ENCODE results near the gene POU5F1. TPM values are rescaled to one million over a fixed set of nuclear protein-coding genes. Genes with fewer than 3 reads are reported as not detected.

The POU5F1 gene
- polyA plus RNA-seq, 3 donors: 0.20 TPM; not detected in 2

GRCh38 chr6:31131595-31131994 lies 38.9 kb downstream of the POU5F1 start:
- H4K20me1 ChIP-seq (ENCODE audit: insufficient read depth, low read length): no peaks in the 10 kb centered on the region

DNA sequence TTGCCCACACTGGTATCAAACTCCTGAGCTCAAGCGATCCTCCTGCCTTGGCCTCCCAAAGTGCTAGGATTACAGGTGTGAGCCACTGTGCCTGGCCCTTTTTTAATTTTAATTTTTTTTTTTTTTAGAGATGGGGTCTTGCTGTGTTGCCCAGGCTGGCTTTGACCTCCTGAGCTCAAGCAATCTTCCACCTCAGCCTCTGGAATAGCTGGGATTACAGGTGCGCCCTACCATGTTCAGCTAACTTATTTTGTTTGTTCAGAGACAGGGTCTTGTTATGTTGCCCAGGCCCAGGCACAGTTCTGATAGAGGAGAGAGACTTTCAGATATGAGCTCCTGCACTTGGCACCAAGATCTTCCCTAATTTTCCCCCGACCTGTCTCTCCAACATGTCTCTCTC lies 39.7 kb downstream of the POU5F1 start:
- no peaks in the 10 kb centered on the region for H3K79me2 ChIP-seq (ENCODE audit: insufficient read depth, low read length)
- no peak for TF ChIP-seq CTCF (IDR thresholded peaks at IDR 0.05)
- 90% methylated on average over 2 of the region's 3 CpGs for WGBS (ENCODE audit: insufficient coverage)
- H3K27me3 Mint-ChIP-seq (ENCODE audit: low read depth in 3 of 3): peaks cover 4 to 8% (median 4%) of the 10 kb centered on the region in 3 donors
- no peak overlapping the region for H2AFZ ChIP-seq (ENCODE audit: insufficient read depth, low read depth, low read length, poor library complexity, severe bottlenecking)
- no peaks in the 10 kb centered on the region for H3K36me3 Mint-ChIP-seq
- H3K4me1 Mint-ChIP-seq: no peaks in the 10 kb centered on the region
- no peak overlapping the region for H3K9ac ChIP-seq (ENCODE audit: insufficient read depth, low read length, poor library complexity, severe bottlenecking)
- DNase-seq: no peak
- H3K4me2 ChIP-seq (replicated peaks; ENCODE audit: extremely low read depth, low read length, poor library complexity, severe bottlenecking): no peak overlapping the region
- H3K9me3 ChIP-seq (replicated peaks in 1 of 2; ENCODE audit: control insufficient read depth in 1 of 2, insufficient read depth in 1 of 2, low read length in 2 of 2): no peaks in the 10 kb centered on the region
- peaks cover 0 to 2% (median 0%) of the 10 kb centered on the region in 7 donors for H3K9me3 Mint-ChIP-seq
- no peak overlapping the region for H3K27ac Mint-ChIP-seq
- H3K4me1 ChIP-seq (ENCODE audit: control insufficient read depth in 1 of 2, insufficient read depth in 2 of 2, low read length in 2 of 2): no peaks in the 10 kb centered on the region
- no peaks in the 10 kb centered on the region for H3K27me3 ChIP-seq (ENCODE audit: control insufficient read depth in 2 of 2, insufficient read depth in 2 of 2, low read length in 2 of 2)
- no peak overlapping the region for H3K4me3 ChIP-seq (replicated peaks in 1 of 3; ENCODE audit: low read depth in 2 of 3, low read length in 3 of 3)
- H3K4me3 Mint-ChIP-seq: no peak overlapping the region
- H3K27ac ChIP-seq (ENCODE audit: low read depth in 1 of 2, low read length in 2 of 2): no peak overlapping the region
- no peaks in the 10 kb centered on the region for H4K20me1 ChIP-seq (ENCODE audit: insufficient read depth, low read length)
- no peaks in the 10 kb centered on the region for H3K36me3 ChIP-seq (replicated peaks in 1 of 2; ENCODE audit: control insufficient read depth in 1 of 2, insufficient read depth in 2 of 2, low read length in 2 of 2)
- intact Hi-C loops (cut with micrococcal nuclease): no loop called here

More at GRCh38 chr6:31131595-31131994, 38.9 kb downstream of the POU5F1 start:
- no peak overlapping the region for H3K27ac Mint-ChIP-seq
- DNase-seq: no peak
- Histone ChIP-seq H3K4me3 (replicated peaks in 1 of 3; ENCODE audit: low read depth in 2 of 3, low read length in 3 of 3) (no peak overlapping the region), H3K9ac (ENCODE audit: insufficient read depth, low read length, poor library complexity, severe bottlenecking) (no peak overlapping the region), H3K9me3 (replicated peaks in 1 of 2; ENCODE audit: control insufficient read depth in 1 of 2, insufficient read depth in 1 of 2, low read length in 2 of 2) (no peaks in the 10 kb centered on the region), H3K27ac (ENCODE audit: low read depth in 1 of 2, low read length in 2 of 2) (no peak overlapping the region), H2AFZ (ENCODE audit: insufficient read depth, low read depth, low read length, poor library complexity, severe bottlenecking) (no peak overlapping the region), H3K4me2 (replicated peaks; ENCODE audit: extremely low read depth, low read length, poor library complexity, severe bottlenecking) (no peak overlapping the region), H3K36me3 (replicated peaks in 1 of 2; ENCODE audit: control insufficient read depth in 1 of 2, insufficient read depth in 2 of 2, low read length in 2 of 2) (no peaks in the 10 kb centered on the region), H3K27me3 (ENCODE audit: control insufficient read depth in 2 of 2, insufficient read depth in 2 of 2, low read length in 2 of 2) (no peaks in the 10 kb centered on the region), H3K79me2 (ENCODE audit: insufficient read depth, low read length) (no peaks in the 10 kb centered on the region), H3K4me1 (ENCODE audit: control insufficient read depth in 1 of 2, insufficient read depth in 2 of 2, low read length in 2 of 2) (no peaks in the 10 kb centered on the region)
- H3K4me3 Mint-ChIP-seq: no peak overlapping the region
- TF ChIP-seq CTCF (IDR thresholded peaks at IDR 0.05): no peak
- no peaks in the 10 kb centered on the region for H3K36me3 Mint-ChIP-seq
- WGBS (ENCODE audit: insufficient coverage): no CpG with 5 or more reads among the region's 3 CpGs
- intact Hi-C loops (cut with micrococcal nuclease): no loop called here
- H3K27me3 Mint-ChIP-seq (ENCODE audit: low read depth in 3 of 3): peaks cover 2 to 6% (median 2%) of the 10 kb centered on the region in 3 donors
- no peaks in the 10 kb centered on the region for H3K4me1 Mint-ChIP-seq
- peaks cover 0 to 1% (median 0%) of the 10 kb centered on the region in 7 donors for H3K9me3 Mint-ChIP-seq
